Measurements from ENCODE around the gene GALNT13.

DNA sequence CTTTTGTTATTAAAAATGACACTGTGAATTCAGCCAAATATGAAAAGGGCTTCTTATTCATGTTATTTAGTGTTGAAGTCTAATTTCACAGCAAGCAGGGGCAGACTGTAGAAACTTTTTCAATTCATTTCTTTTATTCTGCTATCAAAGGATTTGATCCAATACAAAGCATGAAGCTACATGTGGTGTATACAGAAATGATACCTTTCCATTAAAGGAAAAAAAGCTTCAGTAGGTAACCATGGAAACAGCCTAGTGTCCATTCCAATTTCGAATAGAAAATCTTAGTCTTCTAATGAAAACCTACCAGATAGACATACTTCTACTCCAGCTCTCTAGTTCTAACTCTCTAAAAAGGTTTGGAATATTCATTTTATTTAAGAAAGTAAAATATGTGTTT is 550.5 kb downstream of the GALNT13 start:
- no peak for TF ChIP-seq JUND (IDR thresholded peaks at IDR 0.05)
- TF ChIP-seq, protein P1, sequence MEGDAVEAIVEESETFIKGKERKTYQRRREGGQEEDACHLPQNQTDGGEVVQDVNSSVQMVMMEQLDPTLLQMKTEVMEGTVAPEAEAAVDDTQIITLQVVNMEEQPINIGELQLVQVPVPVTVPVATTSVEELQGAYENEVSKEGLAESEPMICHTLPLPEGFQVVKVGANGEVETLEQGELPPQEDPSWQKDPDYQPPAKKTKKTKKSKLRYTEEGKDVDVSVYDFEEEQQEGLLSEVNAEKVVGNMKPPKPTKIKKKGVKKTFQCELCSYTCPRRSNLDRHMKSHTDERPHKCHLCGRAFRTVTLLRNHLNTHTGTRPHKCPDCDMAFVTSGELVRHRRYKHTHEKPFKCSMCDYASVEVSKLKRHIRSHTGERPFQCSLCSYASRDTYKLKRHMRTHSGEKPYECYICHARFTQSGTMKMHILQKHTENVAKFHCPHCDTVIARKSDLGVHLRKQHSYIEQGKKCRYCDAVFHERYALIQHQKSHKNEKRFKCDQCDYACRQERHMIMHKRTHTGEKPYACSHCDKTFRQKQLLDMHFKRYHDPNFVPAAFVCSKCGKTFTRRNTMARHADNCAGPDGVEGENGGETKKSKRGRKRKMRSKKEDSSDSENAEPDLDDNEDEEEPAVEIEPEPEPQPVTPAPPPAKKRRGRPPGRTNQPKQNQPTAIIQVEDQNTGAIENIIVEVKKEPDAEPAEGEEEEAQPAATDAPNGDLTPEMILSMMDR (IDR thresholded peaks at IDR 0.05; ENCODE audit: low read depth, low read length, missing input control), result no peak
- no peak for TF ChIP-seq EGR1 (IDR thresholded peaks at IDR 0.05; ENCODE audit: low read depth in 2 of 2)
- no peak for TF ChIP-seq HNF4A (conservative IDR thresholded peaks at IDR 0.05)
- no peak for TF ChIP-seq TAF1 (conservative IDR thresholded peaks at IDR 0.05)
- TF ChIP-seq YY1 (IDR thresholded peaks at IDR 0.05), result no peak
- no peak for TF ChIP-seq RAD21 (IDR thresholded peaks at IDR 0.05)
- no peak for TF ChIP-seq GABPA (IDR thresholded peaks at IDR 0.05 in 1 of 2, conservative IDR thresholded peaks at IDR 0.05 in 1 of 2)

All from liver (tissue), 3 donors.